GM23248 (cell line): ENCODE results near the gene UFD1.

ENCODE experiments used
- EZH2 ChIP-seq: fragments of 200-600 bp; sonication (generic); IDR thresholded peaks from 2 replicates; pipeline ENCODE4 v1.6.1; 2018; ENCODE audit warnings: antibody characterized with exemption, mild to moderate bottlenecking; ENCODE audit not compliant: insufficient read depth, poor library complexity, severe bottlenecking
- EZH2phosphoT487 ChIP-seq: fragments of 200-600 bp; sonication (generic); IDR thresholded peaks from 2 replicates; pipeline ENCODE4 v1.6.1; 2018; ENCODE audit warnings: antibody characterized with exemption, moderate library complexity, mild to moderate bottlenecking, low read depth; ENCODE audit not compliant: insufficient read depth

DNA sequence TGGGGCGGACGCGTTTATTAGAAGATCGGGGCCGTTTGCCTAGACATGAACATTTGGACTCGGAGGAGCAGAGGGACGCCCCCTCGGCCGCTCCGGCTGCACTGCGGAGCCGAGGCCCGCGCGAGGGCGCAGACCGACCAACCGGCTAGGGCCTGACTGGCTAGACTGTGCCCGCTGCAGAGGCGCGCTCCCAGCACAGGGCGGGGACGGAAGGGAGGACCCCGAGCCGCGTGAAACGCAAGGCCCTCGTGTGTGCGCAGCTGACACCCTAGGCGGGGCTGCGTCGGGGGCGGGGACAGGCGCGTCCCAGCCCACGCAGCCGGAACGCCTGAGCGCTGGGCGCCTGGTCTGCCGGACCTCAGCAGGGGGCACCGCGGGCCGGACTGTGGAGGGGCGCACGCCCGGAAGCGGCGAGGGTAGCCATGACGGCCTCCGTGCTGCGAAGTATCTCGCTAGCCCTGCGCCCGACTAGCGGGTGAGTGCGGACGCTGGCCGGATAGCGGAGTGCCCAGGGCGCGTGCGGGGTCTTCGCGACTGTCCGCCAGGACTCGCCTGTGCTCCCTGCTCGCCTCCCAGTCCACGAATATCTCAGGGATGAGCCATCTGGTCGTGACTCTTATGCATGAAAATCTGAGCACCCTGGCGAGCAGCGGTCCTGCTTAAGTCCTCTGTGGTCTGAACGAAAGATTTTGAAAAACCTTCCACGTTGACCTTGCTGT, 46.7 kb downstream of the UFD1 start, which contains the start of gene MRPL40:
- TF ChIP-seq EZH2 = no peak
- no peak for TF ChIP-seq EZH2phosphoT487
